ENCODE measurements around the gene OR2M4. TPM values are rescaled to one million over a fixed set of nuclear protein-coding genes. Genes with fewer than 3 reads are reported as not detected.

OR2M4 gene
- total RNA-seq, 1 donor = not detected

DNA sequence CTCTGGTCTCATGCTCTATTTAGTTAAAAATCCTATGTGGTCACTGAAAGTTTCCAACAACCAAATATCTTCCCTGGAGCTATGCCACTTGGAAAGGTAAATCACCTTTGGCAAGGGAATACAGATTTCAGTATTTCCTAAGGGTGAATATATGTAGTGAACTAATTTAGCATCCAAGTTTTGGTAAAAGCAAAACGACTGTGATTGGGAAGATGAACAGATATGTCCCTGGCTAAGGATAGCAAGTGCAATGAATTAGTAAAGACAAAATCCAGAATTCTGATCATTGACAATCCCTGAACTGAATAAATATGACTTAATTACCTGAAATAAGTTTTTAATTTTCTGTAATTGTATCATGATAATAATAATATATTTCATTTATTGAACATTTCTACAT, 46.7 kb downstream of the OR2M4 start, which contains the start of gene OR2T33:
Gene OR2T33 (minus strand): TSS at position 101 of the 400 bp plus-strand sequence. CDS start 4,162 bp downstream, outside the sequence.
- TF ChIP-seq, protein P1, sequence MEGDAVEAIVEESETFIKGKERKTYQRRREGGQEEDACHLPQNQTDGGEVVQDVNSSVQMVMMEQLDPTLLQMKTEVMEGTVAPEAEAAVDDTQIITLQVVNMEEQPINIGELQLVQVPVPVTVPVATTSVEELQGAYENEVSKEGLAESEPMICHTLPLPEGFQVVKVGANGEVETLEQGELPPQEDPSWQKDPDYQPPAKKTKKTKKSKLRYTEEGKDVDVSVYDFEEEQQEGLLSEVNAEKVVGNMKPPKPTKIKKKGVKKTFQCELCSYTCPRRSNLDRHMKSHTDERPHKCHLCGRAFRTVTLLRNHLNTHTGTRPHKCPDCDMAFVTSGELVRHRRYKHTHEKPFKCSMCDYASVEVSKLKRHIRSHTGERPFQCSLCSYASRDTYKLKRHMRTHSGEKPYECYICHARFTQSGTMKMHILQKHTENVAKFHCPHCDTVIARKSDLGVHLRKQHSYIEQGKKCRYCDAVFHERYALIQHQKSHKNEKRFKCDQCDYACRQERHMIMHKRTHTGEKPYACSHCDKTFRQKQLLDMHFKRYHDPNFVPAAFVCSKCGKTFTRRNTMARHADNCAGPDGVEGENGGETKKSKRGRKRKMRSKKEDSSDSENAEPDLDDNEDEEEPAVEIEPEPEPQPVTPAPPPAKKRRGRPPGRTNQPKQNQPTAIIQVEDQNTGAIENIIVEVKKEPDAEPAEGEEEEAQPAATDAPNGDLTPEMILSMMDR (IDR thresholded peaks at IDR 0.05; ENCODE audit: insufficient read depth, low read length) = no peak
- DNase-seq (ENCODE audit: low read depth) = no peak
- H3K4me3 ChIP-seq (ENCODE audit: low read depth, low read length) = no peak within 1 kb of the TSS

- no peak for DNase-seq (ENCODE audit: low read depth)
- TF ChIP-seq, protein P1 (IDR thresholded peaks at IDR 0.05; ENCODE audit: insufficient read depth, low read length) = no peak
- no peak overlapping the region for H3K4me3 ChIP-seq (ENCODE audit: low read depth, low read length)
These were observed 57.2 kb downstream of the OR2M4 start for GRCh38 chr1:248288391-248288790.

Other genes starting within 250 kb of the OR2M4 start
- under 0.01 TPM in 1 of 2 replicates, not detected in the other for gene OR2L5, start 217.8 kb upstream of the OR2M4 start, total RNA-seq (ENCODE audit: low replicate concordance)
- not detected in 2 replicates for gene OR2L2, start 201.3 kb upstream of the OR2M4 start, total RNA-seq (ENCODE audit: low replicate concordance)
- gene OR2L3, start 184.6 kb upstream of the OR2M4 start, total RNA-seq (ENCODE audit: low replicate concordance) = not detected in 2 replicates
- not detected in 2 replicates for gene OR2L13, start 136.2 kb upstream of the OR2M4 start, total RNA-seq (ENCODE audit: low replicate concordance)
- not detected in 2 replicates for gene OR2M5, start 86.3 kb upstream of the OR2M4 start, total RNA-seq (ENCODE audit: low replicate concordance)
- not detected in 2 replicates for gene OR2M2, start 56.6 kb upstream of the OR2M4 start, total RNA-seq (ENCODE audit: low replicate concordance)
- under 0.01 TPM in 1 of 2 replicates, not detected in the other for gene OR2M3, start 34.2 kb upstream of the OR2M4 start, total RNA-seq (ENCODE audit: low replicate concordance)
- not detected in 2 replicates for gene OR2T33, start 46.6 kb downstream of the OR2M4 start, total RNA-seq (ENCODE audit: low replicate concordance)
- not detected in 2 replicates for gene OR2T12, start 72.0 kb downstream of the OR2M4 start, total RNA-seq (ENCODE audit: low replicate concordance)
- gene OR2M7, start 93.2 kb downstream of the OR2M4 start, total RNA-seq (ENCODE audit: low replicate concordance) = not detected in 2 replicates
- gene OR14C36, start 117.4 kb downstream of the OR2M4 start, total RNA-seq (ENCODE audit: low replicate concordance) = not detected in 2 replicates
- gene OR2T4, start 130.2 kb downstream of the OR2M4 start, total RNA-seq (ENCODE audit: low replicate concordance) = not detected in 2 replicates
- gene OR2T6, start 144.3 kb downstream of the OR2M4 start, total RNA-seq (ENCODE audit: low replicate concordance) = not detected in 2 replicates
- not detected in 2 replicates for gene OR2T1, start 171.6 kb downstream of the OR2M4 start, total RNA-seq (ENCODE audit: low replicate concordance)
- not detected in 2 replicates for gene OR2T2, start 214.2 kb downstream of the OR2M4 start, total RNA-seq (ENCODE audit: low replicate concordance)
- not detected in 2 replicates for gene OR2T3, start 241.9 kb downstream of the OR2M4 start, total RNA-seq (ENCODE audit: low replicate concordance)

Measured in fibroblast of the aortic adventitia (primary cell).